GM19452 (cell line): Measurements from ENCODE around the gene EVC2.

Experiments
- ATAC-seq: cut with Tn5 transposase; IDR thresholded peaks from one replicate; pipeline ENCODE4 v1.9.1; 2021; ENCODE audit not compliant: unreplicated experiment

The EVC2 gene

GRCh38 chr4:5515646-5516045 lies 192.7 kb downstream of the EVC2 start:
- no peak for ATAC-seq
